Measurements from ENCODE around the gene EDNRA. TPM values are rescaled to one million over a fixed set of nuclear protein-coding genes. Genes with fewer than 3 reads are reported as not detected.

Gene EDNRA
- total and polyA plus RNA-seq, 7 experiments from 2014 or later: not detected

DNA sequence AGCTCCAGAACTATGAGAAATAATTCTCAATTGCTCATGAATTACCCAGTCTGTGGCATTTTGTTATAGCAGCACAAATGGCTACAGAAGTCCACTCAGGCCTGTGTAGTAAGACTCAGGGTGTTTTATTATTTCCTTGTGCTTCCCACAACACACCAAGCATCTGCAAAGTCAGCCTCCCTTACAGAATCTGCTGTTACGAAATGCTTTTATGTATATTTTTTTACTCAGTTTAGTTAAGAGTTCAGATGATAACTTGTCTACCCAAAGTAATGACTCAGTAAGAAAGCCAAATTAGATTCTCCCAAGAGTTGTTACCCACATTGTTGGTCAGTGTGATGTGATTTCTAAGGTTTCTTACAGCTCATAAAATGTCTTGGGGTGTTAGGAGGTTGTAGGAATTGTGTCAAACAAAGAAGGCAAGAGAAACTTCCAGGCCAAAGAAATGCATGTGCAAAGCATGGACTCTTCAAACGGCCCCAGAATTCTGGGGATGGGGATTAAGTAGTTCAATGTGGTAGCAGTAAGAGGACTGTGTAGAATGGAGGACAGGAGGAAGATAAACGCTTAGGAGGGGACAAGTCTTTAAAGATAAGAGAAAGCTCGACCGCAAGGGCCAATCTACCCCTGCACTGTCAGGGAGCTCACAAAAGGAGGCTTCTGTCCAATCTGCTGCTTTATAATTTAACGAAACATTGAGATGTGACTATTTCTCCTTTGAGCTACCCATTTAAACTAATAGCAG lies 100.9 kb downstream of the EDNRA start:
- ATAC-seq (no peak), DNase-seq (no peak)
- H3K4me3 Mint-ChIP-seq: no peak overlapping the region
- H3K27ac ChIP-seq (ENCODE audit: low read depth, low read length): no peak overlapping the region
- intact Hi-C loops (cut with micrococcal nuclease): no loop called here
- ChIA-PET POLR2A (no interaction called here), CTCF (interaction anchor here (0.5 to 1.1 kb wide), 2 partner anchors 12 to 18 kb away, joined by 3 read pairs; no protein-coding TSS in a partner anchor)
- H3K4me3 ChIP-seq (ENCODE audit: low read length): no peak overlapping the region
- peaks cover 0 to 4% (median 0%) of the 10 kb centered on the region in 7 donors for H3K4me1 Mint-ChIP-seq
- H3K4me1 ChIP-seq (ENCODE audit: control insufficient read depth in 2 of 2, insufficient read depth in 2 of 2, low read length in 2 of 2): no peaks in the 10 kb centered on the region
- peaks cover 11 to 21% (median 15%) of the 10 kb centered on the region in 5 donors for H3K27me3 Mint-ChIP-seq
- H3K27ac Mint-ChIP-seq: no peak overlapping the region
- H3K36me3 Mint-ChIP-seq: no peaks in the 10 kb centered on the region
- H3K27me3 ChIP-seq (ENCODE audit: control insufficient read depth in 2 of 2, insufficient read depth in 2 of 2, low read length in 2 of 2): no peaks in the 10 kb centered on the region
- H3K9me3 Mint-ChIP-seq: peaks cover 0 to 26% (median 10%) of the 10 kb centered on the region in 11 donors
- peaks cover 0 to 6% (median 0%) of the 10 kb centered on the region in 3 experiments for H3K9me3 ChIP-seq (ENCODE audit: control insufficient read depth in 2 of 3, low read length in 3 of 3)
- H3K36me3 ChIP-seq (ENCODE audit: control insufficient read depth in 2 of 3, insufficient read depth in 3 of 3, low read length in 3 of 3): no peaks in the 10 kb centered on the region

DNA sequence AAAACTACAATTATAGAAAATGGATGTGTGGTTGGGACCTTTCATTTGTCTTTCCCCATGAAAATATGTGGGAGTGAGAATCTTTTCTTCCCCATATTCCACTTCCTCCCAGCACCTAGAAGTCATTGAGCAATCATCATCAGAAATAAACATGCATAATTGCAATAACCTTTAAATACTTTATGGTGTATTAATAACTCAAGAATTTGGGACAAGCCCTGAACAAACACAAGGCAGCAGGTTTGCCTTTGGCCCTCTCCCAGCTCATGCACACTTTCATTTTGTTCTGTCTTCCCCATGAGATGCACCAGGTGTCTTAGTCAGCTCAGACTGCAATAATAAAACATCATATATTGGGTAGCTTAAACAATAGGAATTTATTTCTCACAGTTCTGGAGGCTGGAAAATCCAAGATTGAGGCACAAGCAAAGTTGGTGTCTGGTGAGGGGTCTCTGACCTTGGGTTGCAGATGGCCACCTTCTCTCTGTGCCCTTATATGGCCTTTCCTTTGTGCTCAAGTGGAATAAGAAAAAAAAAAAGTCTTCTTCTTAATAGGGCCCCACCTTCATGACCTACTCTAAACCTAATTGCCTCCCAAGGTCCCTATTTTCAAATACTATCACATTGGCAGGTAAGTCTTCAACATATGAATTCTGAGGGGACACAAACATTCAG lies 101.6 kb downstream of the EDNRA start:
- ChIA-PET POLR2A (no interaction called here), CTCF (interaction anchor here (1.1 kb wide), 1 partner anchor 18 kb away, joined by 3 read pairs; no protein-coding TSS in a partner anchor)
- Histone ChIP-seq H3K4me1 (ENCODE audit: control insufficient read depth in 2 of 2, insufficient read depth in 2 of 2, low read length in 2 of 2) (no peaks in the 10 kb centered on the region), H3K9me3 (ENCODE audit: control insufficient read depth in 2 of 3, low read length in 3 of 3) (peaks cover 0 to 6% (median 0%) of the 10 kb centered on the region in 3 experiments), H3K36me3 (ENCODE audit: control insufficient read depth in 2 of 3, insufficient read depth in 3 of 3, low read length in 3 of 3) (no peaks in the 10 kb centered on the region), H3K27me3 (ENCODE audit: control insufficient read depth in 2 of 2, insufficient read depth in 2 of 2, low read length in 2 of 2) (no peaks in the 10 kb centered on the region), H3K4me3 (ENCODE audit: low read length) (no peak overlapping the region), H3K27ac (ENCODE audit: low read depth, low read length) (no peak overlapping the region)
- H3K4me1 Mint-ChIP-seq: no peaks in the 10 kb centered on the region
- no peak overlapping the region for H3K4me3 Mint-ChIP-seq
- intact Hi-C loops (cut with micrococcal nuclease): no loop called here
- H3K27me3 Mint-ChIP-seq: peaks cover 11 to 21% (median 15%) of the 10 kb centered on the region in 5 donors
- no peak overlapping the region for H3K27ac Mint-ChIP-seq
- H3K9me3 Mint-ChIP-seq: peaks cover 0 to 26% (median 10%) of the 10 kb centered on the region in 11 donors
- H3K36me3 Mint-ChIP-seq: no peaks in the 10 kb centered on the region
- ATAC-seq (no peak), DNase-seq (no peak)

DNA sequence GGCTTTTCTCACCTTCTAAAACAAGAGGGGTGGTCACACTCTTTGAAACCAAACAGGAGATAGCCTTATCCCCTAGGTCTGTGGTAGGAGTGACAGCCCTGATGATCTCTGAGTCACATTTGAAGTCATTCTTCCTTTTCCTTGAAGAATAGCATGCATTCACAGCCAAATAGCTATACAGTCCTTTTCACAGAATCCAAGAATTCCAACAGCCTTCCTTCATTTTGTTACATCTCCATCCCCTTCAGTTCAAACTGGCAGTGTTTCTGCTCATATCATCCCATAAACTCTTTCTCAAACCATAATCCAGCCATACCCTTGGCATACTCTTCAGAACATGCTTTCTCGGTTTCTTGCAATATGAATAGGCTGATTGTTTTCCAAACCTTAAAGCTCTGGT lies 103.0 kb downstream of the EDNRA start:
- Histone ChIP-seq H3K27me3 (ENCODE audit: control insufficient read depth in 2 of 2, insufficient read depth in 2 of 2, low read length in 2 of 2) (no peaks in the 10 kb centered on the region), H3K36me3 (ENCODE audit: control insufficient read depth in 2 of 3, insufficient read depth in 3 of 3, low read length in 3 of 3) (no peaks in the 10 kb centered on the region), H3K4me3 (ENCODE audit: low read length) (no peak overlapping the region), H3K4me1 (ENCODE audit: control insufficient read depth in 2 of 2, insufficient read depth in 2 of 2, low read length in 2 of 2) (no peaks in the 10 kb centered on the region), H3K27ac (ENCODE audit: low read depth, low read length) (no peak overlapping the region), H3K9me3 (ENCODE audit: control insufficient read depth in 2 of 3, low read length in 3 of 3) (peaks cover 0 to 6% (median 0%) of the 10 kb centered on the region in 3 experiments)
- CTCF ChIA-PET: interaction anchor here (0.6 kb wide), 1 partner anchor 123 kb away, joined by 6 read pairs; no protein-coding TSS in a partner anchor
- no peak overlapping the region for H3K27ac Mint-ChIP-seq
- H3K4me3 Mint-ChIP-seq: no peak overlapping the region
- peaks cover 0 to 26% (median 10%) of the 10 kb centered on the region in 11 donors for H3K9me3 Mint-ChIP-seq
- intact Hi-C loops (cut with micrococcal nuclease): no loop called here
- H3K36me3 Mint-ChIP-seq: no peaks in the 10 kb centered on the region
- ATAC-seq (no peak), DNase-seq (no peak)
- peaks cover 9 to 21% (median 15%) of the 10 kb centered on the region in 5 donors for H3K27me3 Mint-ChIP-seq
- H3K4me1 Mint-ChIP-seq: no peaks in the 10 kb centered on the region
- POLR2A ChIA-PET: no interaction called here

DNA sequence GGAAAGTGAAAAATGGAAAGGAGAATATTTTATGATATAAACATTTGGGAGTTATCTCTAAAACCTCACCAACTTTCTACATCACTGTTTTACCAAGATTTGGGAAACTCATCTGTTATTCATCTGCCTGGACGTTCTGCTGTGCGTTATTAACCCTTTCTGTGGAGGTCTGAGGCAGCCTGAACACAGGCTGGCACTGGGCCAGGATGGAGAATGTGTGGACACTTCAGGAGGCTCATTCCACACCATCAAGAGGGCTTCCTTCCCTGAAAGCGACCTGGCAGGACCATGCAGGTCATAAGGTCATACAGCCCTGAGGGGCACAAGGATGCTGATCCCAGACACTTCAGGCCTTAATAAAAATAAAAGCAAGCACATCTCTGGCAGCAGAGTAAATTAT lies 105.1 kb downstream of the EDNRA start:
- DNase-seq: no peak
- H3K27me3 Mint-ChIP-seq: peaks cover 9 to 16% (median 15%) of the 10 kb centered on the region in 5 donors
- CTCF ChIA-PET: no interaction called here
- POLR2A ChIA-PET: no interaction called here
- Histone ChIP-seq H3K36me3 (ENCODE audit: control insufficient read depth in 2 of 3, insufficient read depth in 3 of 3, low read length in 3 of 3) (no peaks in the 10 kb centered on the region), H3K27me3 (ENCODE audit: control insufficient read depth in 2 of 2, insufficient read depth in 2 of 2, low read length in 2 of 2) (no peaks in the 10 kb centered on the region), H3K4me3 (ENCODE audit: low read length) (no peak overlapping the region), H3K9me3 (ENCODE audit: control insufficient read depth in 2 of 3, low read length in 3 of 3) (peaks cover 0 to 6% (median 0%) of the 10 kb centered on the region in 3 experiments), H3K4me1 (ENCODE audit: control insufficient read depth in 2 of 2, insufficient read depth in 2 of 2, low read length in 2 of 2) (no peaks in the 10 kb centered on the region), H3K27ac (ENCODE audit: low read depth, low read length) (no peak overlapping the region)
- H3K27ac Mint-ChIP-seq: no peak overlapping the region
- ATAC-seq: no peak
- no peaks in the 10 kb centered on the region for H3K36me3 Mint-ChIP-seq
- no peak overlapping the region for H3K4me3 Mint-ChIP-seq
- intact Hi-C loops (cut with micrococcal nuclease): no loop called here
- H3K9me3 Mint-ChIP-seq: peaks cover 0 to 23% (median 10%) of the 10 kb centered on the region in 11 donors
- H3K4me1 Mint-ChIP-seq: peaks cover 0 to 4% (median 0%) of the 10 kb centered on the region in 7 donors

DNA sequence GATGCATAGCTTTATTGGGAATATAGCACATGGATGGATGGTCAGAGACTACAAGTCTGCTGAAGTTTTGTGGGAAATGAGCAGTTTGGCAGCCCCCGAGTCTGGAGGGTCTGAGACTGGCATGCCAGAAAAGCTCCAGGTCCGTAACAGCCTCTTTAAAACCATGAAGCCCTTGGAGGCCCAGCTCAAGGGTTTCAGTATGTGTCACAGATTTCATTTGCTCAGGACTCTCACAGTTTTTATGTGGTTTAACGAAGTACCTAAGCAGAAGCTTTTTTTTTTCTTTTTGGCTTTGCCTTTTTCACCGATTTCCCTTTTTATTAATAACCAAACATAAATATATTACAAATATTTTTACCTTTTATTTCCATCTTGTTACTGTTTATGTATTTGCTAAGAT lies 105.7 kb downstream of the EDNRA start:
- DNase-seq: no peak
- Mint-ChIP-seq H3K4me1 (peaks cover 0 to 4% (median 0%) of the 10 kb centered on the region in 7 donors), H3K27ac (no peak overlapping the region), H3K9me3 (peaks cover 0 to 23% (median 10%) of the 10 kb centered on the region in 11 donors), H3K4me3 (no peak overlapping the region), H3K27me3 (peaks cover 9 to 16% (median 15%) of the 10 kb centered on the region in 5 donors), H3K36me3 (no peaks in the 10 kb centered on the region)
- Histone ChIP-seq H3K27me3 (ENCODE audit: control insufficient read depth in 2 of 2, insufficient read depth in 2 of 2, low read length in 2 of 2) (no peaks in the 10 kb centered on the region), H3K4me3 (ENCODE audit: low read length) (no peak overlapping the region), H3K9me3 (ENCODE audit: control insufficient read depth in 2 of 3, low read length in 3 of 3) (peaks cover 0 to 6% (median 0%) of the 10 kb centered on the region in 3 experiments), H3K4me1 (ENCODE audit: control insufficient read depth in 2 of 2, insufficient read depth in 2 of 2, low read length in 2 of 2) (no peaks in the 10 kb centered on the region), H3K36me3 (ENCODE audit: control insufficient read depth in 2 of 3, insufficient read depth in 3 of 3, low read length in 3 of 3) (no peaks in the 10 kb centered on the region), H3K27ac (ENCODE audit: low read depth, low read length) (no peak overlapping the region)
- ATAC-seq: no peak
- intact Hi-C loops (cut with micrococcal nuclease): no loop called here
- ChIA-PET POLR2A (no interaction called here), CTCF (interaction anchor here (0.6 kb wide), 1 partner anchor 8 kb away, joined by 6 read pairs; no protein-coding TSS in a partner anchor)

DNA sequence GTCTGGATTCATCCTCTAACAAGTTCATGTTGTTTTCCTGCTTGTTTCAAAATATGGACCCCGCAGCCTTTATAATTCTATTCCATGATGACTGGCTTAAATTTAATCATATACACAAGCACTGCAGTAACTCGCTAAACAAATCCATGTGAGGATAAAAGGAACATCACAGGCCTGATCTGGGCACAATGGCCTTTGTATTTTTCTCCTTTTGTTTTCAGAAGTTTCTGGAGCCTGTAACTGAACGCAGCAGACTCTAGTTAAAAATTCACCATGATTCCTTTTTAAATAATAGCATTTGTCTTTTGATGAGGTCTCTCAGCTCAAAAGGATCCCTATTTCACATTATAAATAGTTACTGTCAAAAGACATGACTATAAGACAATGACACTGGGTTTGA lies 106.1 kb downstream of the EDNRA start:
- no peak for ATAC-seq
- Mint-ChIP-seq H3K27ac (no peak overlapping the region), H3K9me3 (peaks cover 0 to 23% (median 10%) of the 10 kb centered on the region in 11 donors), H3K27me3 (peaks cover 9 to 15% (median 13%) of the 10 kb centered on the region in 5 donors), H3K4me3 (no peak overlapping the region), H3K36me3 (no peaks in the 10 kb centered on the region), H3K4me1 (peaks cover 0 to 4% (median 0%) of the 10 kb centered on the region in 7 donors)
- POLR2A ChIA-PET: no interaction called here
- Histone ChIP-seq H3K36me3 (ENCODE audit: control insufficient read depth in 2 of 3, insufficient read depth in 3 of 3, low read length in 3 of 3) (no peaks in the 10 kb centered on the region), H3K4me3 (ENCODE audit: low read length) (no peak overlapping the region), H3K4me1 (ENCODE audit: control insufficient read depth in 2 of 2, insufficient read depth in 2 of 2, low read length in 2 of 2) (no peaks in the 10 kb centered on the region), H3K27ac (ENCODE audit: low read depth, low read length) (no peak overlapping the region), H3K27me3 (ENCODE audit: control insufficient read depth in 2 of 2, insufficient read depth in 2 of 2, low read length in 2 of 2) (no peaks in the 10 kb centered on the region), H3K9me3 (ENCODE audit: control insufficient read depth in 2 of 3, low read length in 3 of 3) (peaks cover 0 to 6% (median 0%) of the 10 kb centered on the region in 3 experiments)
- DNase-seq: no peak
- intact Hi-C loops (cut with micrococcal nuclease): no loop called here
- CTCF ChIA-PET: interaction anchor here (0.6 kb wide), 1 partner anchor 8 kb away, joined by 6 read pairs; no protein-coding TSS in a partner anchor

All from naive thymus-derived CD4-positive, alpha-beta T cell (primary cell).